ENCODE data around the gene VEGFC. TPM values are rescaled to one million over a fixed set of nuclear protein-coding genes. Genes with fewer than 3 reads are reported as not detected.

Gene VEGFC, protein sequence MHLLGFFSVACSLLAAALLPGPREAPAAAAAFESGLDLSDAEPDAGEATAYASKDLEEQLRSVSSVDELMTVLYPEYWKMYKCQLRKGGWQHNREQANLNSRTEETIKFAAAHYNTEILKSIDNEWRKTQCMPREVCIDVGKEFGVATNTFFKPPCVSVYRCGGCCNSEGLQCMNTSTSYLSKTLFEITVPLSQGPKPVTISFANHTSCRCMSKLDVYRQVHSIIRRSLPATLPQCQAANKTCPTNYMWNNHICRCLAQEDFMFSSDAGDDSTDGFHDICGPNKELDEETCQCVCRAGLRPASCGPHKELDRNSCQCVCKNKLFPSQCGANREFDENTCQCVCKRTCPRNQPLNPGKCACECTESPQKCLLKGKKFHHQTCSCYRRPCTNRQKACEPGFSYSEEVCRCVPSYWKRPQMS
- total RNA-seq = 0.11 TPM in 1 of 2 replicates, not detected in the other

DNA sequence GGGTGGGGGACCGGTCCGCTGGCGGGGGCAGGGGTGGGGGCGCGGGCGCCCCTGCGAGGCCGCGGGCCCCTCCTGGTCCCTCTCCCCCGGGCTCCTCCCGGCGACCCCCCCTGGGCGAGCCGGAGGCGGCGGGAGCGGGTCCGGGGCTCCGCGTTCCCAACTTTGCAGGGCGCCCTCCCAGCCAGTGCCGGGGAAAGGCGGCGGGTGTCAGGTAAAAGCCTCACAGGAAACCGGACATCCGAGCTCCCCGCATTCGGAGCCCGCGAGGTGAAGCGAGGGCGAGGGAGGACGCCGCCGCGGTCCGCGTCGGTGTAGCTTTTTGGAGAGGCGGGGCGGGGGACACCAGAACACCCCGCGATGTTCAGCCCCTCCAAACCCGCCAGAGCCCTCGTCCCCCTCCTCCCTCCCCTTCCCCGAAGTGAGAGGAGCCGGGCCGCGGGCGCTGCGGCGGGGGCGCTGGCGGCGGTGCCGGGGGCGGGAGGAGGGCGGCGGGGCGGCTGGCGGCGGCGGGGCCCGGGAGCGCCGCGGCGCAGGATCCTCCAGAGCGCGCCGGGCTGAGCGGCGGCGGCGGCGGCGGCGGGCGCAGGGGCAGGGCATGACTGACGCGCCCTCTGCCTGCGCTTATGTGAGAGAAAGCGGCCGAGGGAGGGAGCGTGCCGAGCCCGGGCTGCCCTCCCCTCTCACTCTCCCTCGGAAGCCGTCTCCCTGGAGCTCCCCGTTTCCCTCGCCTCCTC, at the start of gene VEGFC:
Gene VEGFC (minus strand): TSS at position 597 of the 734 bp plus-strand sequence. CDS start 611 bp downstream, outside the sequence.
- DNase-seq (ENCODE audit: low spot score) = peak; percentile 16
- H3K27ac Mint-ChIP-seq = no peak within 1 kb of the TSS
- peak within 1 kb of the TSS; percentile 63 for H3K4me3 Mint-ChIP-seq (ENCODE audit: low read depth)
- no peaks in the 10 kb centered on the region for H3K9me3 Mint-ChIP-seq
- intact Hi-C loops (cut with micrococcal nuclease) = loop anchor here (5.0 to 10.0 kb wide), 2 partner anchors 110 to 542 kb away; no protein-coding TSS in a partner anchor
- peaks cover 11% of the 10 kb centered on the region for H3K4me1 Mint-ChIP-seq (ENCODE audit: low read depth)
- H3K36me3 Mint-ChIP-seq (ENCODE audit: low read depth) = no peaks in the 10 kb centered on the region
- H3K27me3 Mint-ChIP-seq (ENCODE audit: low read depth) = peaks cover 44% of the 10 kb centered on the region

DNA sequence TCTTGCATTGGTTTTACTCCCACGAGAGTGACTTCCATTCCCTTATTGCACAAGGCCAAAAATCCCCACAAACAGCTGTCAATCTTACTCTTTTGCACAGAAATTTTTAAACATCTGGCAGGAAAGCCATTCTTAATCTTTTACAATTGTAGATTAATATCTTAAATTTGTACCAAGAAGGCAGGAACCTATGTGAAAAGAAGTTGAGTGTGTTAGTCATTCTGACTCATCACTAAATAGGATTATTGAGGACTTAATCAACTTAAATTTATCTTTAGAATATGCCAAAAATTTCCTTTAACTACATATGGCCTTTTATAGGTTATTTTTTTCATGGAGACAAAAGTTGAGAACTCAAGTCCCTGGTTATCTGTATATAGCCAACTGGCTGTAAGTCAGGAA, 49.0 kb upstream of the VEGFC start:
- Mint-ChIP-seq H3K36me3 (ENCODE audit: low read depth) (no peaks in the 10 kb centered on the region), H3K4me3 (ENCODE audit: low read depth) (no peak overlapping the region), H3K27me3 (ENCODE audit: low read depth) (no peaks in the 10 kb centered on the region), H3K4me1 (ENCODE audit: low read depth) (peaks cover 2% of the 10 kb centered on the region), H3K9me3 (no peaks in the 10 kb centered on the region), H3K27ac (no peak overlapping the region)
- intact Hi-C loops (cut with micrococcal nuclease) = no loop called here
- DNase-seq (ENCODE audit: low spot score) = no peak

DNA sequence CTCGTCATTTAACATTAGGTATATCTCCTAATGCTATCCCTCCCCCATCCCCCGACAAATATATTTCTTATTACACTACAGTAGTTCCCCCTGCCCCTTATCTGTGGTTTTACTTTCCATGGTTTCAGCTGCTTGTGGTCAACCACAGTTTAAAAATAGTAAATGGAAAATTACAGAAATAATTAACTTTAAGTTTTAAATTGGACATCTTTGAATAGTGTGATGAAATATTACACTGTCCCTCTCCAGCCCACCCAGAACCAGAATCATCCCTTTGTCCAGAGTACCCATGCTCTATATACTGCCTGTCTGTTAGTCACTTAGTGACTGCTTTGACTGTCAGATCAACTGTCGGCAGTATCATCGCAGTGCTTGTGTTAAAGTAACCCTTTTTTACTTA, 47.4 kb upstream of the VEGFC start:
- intact Hi-C loops (cut with micrococcal nuclease) = no loop called here
- Mint-ChIP-seq H3K4me1 (ENCODE audit: low read depth) (peaks cover 2% of the 10 kb centered on the region), H3K9me3 (no peaks in the 10 kb centered on the region), H3K36me3 (ENCODE audit: low read depth) (no peaks in the 10 kb centered on the region), H3K27ac (no peak overlapping the region), H3K4me3 (ENCODE audit: low read depth) (no peak overlapping the region), H3K27me3 (ENCODE audit: low read depth) (no peaks in the 10 kb centered on the region)
- DNase-seq (ENCODE audit: low spot score) = no peak

DNA sequence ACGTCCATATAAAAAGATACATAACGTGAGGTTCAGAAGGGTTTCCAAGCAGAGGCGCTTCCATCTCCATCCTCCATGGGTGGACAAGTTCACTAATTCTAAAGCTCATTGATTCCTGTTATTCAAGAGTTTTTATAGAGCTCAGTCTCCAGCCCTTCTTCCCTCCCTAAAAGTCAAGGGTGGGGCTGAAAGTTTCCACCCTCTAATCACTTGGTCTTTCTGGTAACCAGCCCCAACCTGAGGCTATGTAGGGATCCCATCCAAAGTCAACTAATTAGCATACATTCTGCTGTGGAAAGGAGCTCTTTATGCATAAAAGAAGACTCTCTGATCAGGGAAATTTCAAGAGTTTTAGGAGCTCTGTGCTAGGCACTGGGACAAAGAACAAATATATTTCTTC, 46.9 kb upstream of the VEGFC start:
- no peak overlapping the region for H3K4me3 Mint-ChIP-seq (ENCODE audit: low read depth)
- H3K27me3 Mint-ChIP-seq (ENCODE audit: low read depth) = no peaks in the 10 kb centered on the region
- intact Hi-C loops (cut with micrococcal nuclease) = no loop called here
- DNase-seq (ENCODE audit: low spot score) = no peak
- peaks cover 2% of the 10 kb centered on the region for H3K4me1 Mint-ChIP-seq (ENCODE audit: low read depth)
- no peaks in the 10 kb centered on the region for H3K9me3 Mint-ChIP-seq
- H3K27ac Mint-ChIP-seq = no peak overlapping the region
- no peaks in the 10 kb centered on the region for H3K36me3 Mint-ChIP-seq (ENCODE audit: low read depth)

DNA sequence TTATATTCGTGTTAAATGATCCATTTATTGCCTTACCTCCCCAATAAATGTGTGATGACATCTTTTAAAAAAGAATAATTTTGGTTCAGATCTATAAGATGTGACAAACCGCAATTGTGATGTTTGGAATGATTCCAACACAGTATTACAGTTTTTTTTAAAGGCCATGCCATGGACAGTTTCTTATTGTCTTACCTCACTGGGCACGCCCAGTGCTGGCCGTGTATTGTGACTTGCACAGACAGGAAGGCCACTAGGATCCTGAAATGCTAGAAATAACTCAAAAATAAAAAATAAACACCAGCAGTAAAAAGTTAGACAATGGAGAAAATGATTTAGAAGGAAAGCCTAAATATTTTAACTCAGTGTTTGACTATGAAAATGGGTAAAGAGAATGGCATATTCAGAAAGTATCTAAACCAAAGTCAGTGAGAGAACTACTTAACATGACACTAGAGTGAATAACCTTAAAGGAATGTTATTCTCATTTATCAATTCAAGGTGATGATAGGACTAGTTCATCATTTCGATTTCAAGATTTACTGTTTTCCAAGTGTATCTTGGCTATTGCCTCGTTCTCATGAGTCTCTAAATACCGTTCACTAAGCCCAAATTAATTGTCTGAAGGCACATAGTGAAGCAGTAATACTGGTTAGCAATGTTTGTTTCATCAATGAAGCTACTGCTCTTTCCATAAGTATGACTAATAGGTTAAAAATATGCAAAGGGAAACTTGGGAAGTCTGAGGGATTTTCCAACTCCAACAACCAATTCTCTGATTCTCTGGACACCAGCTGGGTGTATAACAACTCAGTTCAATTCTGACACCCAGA, 46.1 kb upstream of the VEGFC start:
- intact Hi-C loops (cut with micrococcal nuclease) = no loop called here
- Mint-ChIP-seq H3K4me1 (ENCODE audit: low read depth) (peaks cover 2% of the 10 kb centered on the region), H3K27me3 (ENCODE audit: low read depth) (no peaks in the 10 kb centered on the region), H3K36me3 (ENCODE audit: low read depth) (no peaks in the 10 kb centered on the region), H3K9me3 (no peaks in the 10 kb centered on the region), H3K27ac (no peak overlapping the region), H3K4me3 (ENCODE audit: low read depth) (no peak overlapping the region)
- no peak for DNase-seq (ENCODE audit: low spot score)

DNA sequence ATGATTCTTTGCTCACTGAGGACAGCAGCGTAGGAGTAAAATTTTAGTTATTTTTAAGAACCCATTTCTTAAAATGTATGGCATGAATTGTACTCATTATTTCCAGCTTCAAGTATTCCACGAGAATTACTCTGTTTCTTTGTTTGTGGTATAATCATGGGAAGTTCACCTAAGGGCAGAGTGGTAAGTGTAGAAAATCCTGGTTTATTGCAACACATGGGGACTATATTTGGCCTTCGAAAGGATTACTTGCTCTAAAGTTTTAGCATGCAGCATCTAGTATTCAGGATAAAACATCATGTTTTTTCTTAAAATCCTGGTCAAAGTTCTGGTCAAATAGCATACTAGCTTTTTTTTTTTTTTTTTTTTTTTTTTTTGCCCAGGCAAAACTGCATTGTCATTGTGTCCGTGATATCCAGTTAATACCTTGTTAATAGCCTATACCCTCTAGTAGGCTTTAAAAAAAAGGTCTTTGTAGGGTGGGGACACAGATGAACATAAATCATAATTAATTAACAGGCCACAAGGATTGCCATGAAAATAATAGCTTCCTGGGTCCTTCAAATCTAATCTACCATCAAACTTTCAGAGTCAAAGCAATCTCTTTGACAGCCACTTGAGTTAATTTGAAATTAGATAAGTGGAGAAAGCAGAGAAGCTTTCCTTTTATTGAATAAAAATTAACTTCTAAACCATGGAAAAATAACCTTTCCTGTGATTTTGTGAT, 44.6 kb upstream of the VEGFC start:
- H3K27me3 Mint-ChIP-seq (ENCODE audit: low read depth) = no peaks in the 10 kb centered on the region
- intact Hi-C loops (cut with micrococcal nuclease) = no loop called here
- no peak for DNase-seq (ENCODE audit: low spot score)
- no peak overlapping the region for H3K4me3 Mint-ChIP-seq (ENCODE audit: low read depth)
- H3K4me1 Mint-ChIP-seq (ENCODE audit: low read depth) = peaks cover 2% of the 10 kb centered on the region
- H3K9me3 Mint-ChIP-seq = no peaks in the 10 kb centered on the region
- no peaks in the 10 kb centered on the region for H3K36me3 Mint-ChIP-seq (ENCODE audit: low read depth)
- H3K27ac Mint-ChIP-seq = no peak overlapping the region

DNA sequence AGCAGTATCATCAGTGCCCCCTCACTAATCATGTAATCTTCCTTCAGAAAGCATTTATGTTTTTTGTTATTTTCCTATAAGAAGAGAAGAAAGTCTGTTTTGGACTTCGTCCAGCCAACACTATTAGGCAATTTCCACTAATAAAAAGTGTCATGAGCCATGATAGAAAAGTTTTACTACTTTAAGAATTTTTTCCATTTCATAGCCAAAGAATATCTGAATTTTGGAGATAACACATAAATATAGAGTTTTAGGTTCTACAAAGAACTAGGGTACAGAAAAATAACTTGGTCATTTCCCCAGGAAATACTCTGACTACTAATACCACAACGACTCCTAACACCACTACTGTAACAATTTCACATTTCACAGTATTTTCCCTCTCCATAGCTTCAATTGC, 41.8 kb upstream of the VEGFC start:
- no peak for DNase-seq (ENCODE audit: low spot score)
- intact Hi-C loops (cut with micrococcal nuclease) = no loop called here
- Mint-ChIP-seq H3K36me3 (ENCODE audit: low read depth) (no peaks in the 10 kb centered on the region), H3K4me3 (ENCODE audit: low read depth) (no peak overlapping the region), H3K27ac (no peak overlapping the region), H3K9me3 (no peaks in the 10 kb centered on the region), H3K27me3 (ENCODE audit: low read depth) (no peaks in the 10 kb centered on the region), H3K4me1 (ENCODE audit: low read depth) (no peaks in the 10 kb centered on the region)

DNA sequence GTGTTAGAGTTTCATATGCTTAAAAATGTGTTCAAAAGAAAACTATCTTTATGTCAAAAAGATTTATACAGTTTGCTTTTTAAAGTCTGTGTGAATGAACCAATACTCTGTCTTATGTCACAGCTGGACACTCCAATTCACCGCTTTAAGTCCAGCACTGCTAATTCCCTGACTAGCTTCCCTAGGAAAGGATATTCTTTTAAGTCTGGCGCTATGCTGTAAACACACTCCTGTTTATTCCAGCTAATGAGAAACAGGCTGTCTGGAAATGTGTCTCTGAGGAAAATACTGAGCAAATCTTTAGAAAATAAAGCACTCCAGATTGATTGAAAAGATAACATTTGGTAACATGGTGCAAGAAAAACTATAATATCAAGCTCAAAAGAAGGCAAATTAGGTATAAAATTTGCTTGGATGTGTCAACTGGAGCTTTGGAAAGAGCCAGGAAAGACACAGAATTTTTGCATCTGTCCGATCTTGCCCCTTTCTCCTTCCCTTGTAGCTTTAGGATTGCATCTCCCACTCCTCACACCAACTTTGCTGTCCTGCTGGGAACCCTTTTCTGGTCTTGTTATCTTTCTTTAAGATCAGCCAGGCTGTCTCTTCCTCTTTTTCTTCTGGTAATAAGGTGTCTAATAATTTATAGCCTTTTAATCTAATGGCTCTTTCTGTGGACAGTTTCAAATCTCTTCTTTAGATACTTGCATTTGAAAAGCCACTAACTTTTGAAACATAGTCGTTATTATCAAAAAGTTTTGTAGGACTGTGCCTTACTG, 40.9 kb upstream of the VEGFC start:
- Mint-ChIP-seq H3K27ac (no peak overlapping the region), H3K4me3 (ENCODE audit: low read depth) (no peak overlapping the region)

DNA sequence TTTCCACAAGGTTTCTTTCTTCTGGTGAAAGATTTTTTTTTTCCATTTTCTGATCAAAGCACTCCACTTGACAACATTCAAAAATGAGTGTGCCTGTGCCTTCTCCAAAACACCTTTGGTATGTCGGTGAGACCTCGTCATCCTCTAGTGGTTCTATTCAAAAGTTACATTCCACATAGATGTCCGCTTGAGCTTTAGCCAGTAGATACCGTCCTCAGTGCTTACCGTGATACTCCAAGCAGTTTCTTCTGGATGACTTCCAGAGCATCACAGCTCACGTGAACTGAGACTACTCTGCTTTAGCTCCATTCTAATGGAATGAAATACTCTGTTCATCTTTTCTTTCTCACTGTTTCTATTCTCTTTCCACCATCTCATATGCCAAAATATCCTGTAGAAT, 38.2 kb upstream of the VEGFC start:
- Mint-ChIP-seq H3K27ac (no peak overlapping the region), H3K36me3 (ENCODE audit: low read depth) (no peaks in the 10 kb centered on the region), H3K9me3 (no peaks in the 10 kb centered on the region), H3K27me3 (ENCODE audit: low read depth) (no peaks in the 10 kb centered on the region), H3K4me3 (ENCODE audit: low read depth) (no peak overlapping the region), H3K4me1 (ENCODE audit: low read depth) (no peaks in the 10 kb centered on the region)
- intact Hi-C loops (cut with micrococcal nuclease) = no loop called here
- no peak for DNase-seq (ENCODE audit: low spot score)

More for the DNA sequence above, 40.9 kb upstream of the VEGFC start:
- H3K4me1 Mint-ChIP-seq (ENCODE audit: low read depth) = no peaks in the 10 kb centered on the region
- no peak for DNase-seq (ENCODE audit: low spot score)
- intact Hi-C loops (cut with micrococcal nuclease) = no loop called here
- no peaks in the 10 kb centered on the region for H3K36me3 Mint-ChIP-seq (ENCODE audit: low read depth)
- no peaks in the 10 kb centered on the region for H3K27me3 Mint-ChIP-seq (ENCODE audit: low read depth)
- no peaks in the 10 kb centered on the region for H3K9me3 Mint-ChIP-seq

DNA sequence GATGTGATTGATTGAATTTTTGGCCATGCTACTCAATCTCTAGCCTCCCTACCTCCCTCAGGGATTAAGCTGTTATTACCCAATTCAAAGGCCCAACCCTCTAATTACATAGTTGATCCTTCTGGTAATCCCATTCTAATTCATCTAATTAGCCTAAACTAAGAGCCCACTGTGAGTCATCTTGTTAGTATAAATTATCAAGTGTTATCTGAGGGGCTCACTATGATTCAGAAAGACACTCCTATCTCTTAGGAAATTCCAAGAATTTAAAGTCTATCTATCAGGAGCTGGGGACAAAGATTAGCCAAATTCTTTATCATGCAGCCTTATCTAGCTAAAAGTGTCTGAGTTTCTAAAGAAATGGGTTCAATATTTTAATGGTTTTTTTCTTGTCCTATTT, 32.9 kb upstream of the VEGFC start:
- Mint-ChIP-seq H3K4me1 (ENCODE audit: low read depth) (no peaks in the 10 kb centered on the region), H3K9me3 (no peaks in the 10 kb centered on the region), H3K36me3 (ENCODE audit: low read depth) (no peaks in the 10 kb centered on the region), H3K27ac (no peak overlapping the region), H3K4me3 (ENCODE audit: low read depth) (no peak overlapping the region), H3K27me3 (ENCODE audit: low read depth) (no peaks in the 10 kb centered on the region)
- no peak for DNase-seq (ENCODE audit: low spot score)
- intact Hi-C loops (cut with micrococcal nuclease) = no loop called here

DNA sequence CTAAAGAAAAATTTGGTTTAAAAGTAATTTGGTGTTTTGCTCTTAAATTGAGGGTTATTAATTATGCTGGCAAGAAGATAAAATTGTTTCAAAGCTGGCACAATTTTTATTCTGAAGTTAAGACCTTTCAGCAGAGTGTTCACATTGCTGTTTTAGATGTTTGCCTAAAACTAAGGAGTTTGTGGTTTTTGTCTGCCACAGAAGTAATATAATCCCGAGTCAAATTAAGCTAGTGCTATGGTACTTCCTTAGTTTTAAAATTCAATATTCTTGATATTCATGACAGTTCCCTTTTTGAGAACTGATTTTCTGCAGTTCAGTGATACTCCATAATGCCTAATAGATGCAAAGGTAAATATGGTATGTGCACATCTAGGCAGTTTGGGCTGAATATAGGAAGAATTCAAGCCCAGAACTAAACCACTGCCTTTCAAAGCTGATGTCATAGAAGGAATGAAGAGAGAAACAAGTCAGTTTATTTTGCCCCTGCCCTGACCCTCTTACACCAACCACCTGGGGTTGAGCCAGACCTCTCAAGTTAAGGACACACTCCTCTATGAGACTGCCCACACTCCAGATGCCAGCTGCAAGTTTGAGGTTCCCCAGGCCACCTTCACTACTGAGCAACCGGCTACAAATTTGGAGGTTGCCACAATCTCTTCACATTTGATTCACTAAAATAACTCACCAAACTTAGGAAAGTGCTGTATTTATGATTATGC, 32.1 kb upstream of the VEGFC start:
- no peak overlapping the region for H3K4me3 Mint-ChIP-seq (ENCODE audit: low read depth)
- H3K27ac Mint-ChIP-seq = no peak overlapping the region
- DNase-seq (ENCODE audit: low spot score) = no peak
- intact Hi-C loops (cut with micrococcal nuclease) = no loop called here
- H3K4me1 Mint-ChIP-seq (ENCODE audit: low read depth) = no peaks in the 10 kb centered on the region
- no peaks in the 10 kb centered on the region for H3K27me3 Mint-ChIP-seq (ENCODE audit: low read depth)
- no peaks in the 10 kb centered on the region for H3K36me3 Mint-ChIP-seq (ENCODE audit: low read depth)
- H3K9me3 Mint-ChIP-seq = no peaks in the 10 kb centered on the region
